ENCODE measurements around the gene PABPN1. TPM values are rescaled to one million over a fixed set of nuclear protein-coding genes. Genes with fewer than 3 reads are reported as not detected.

The PABPN1 gene
- total and polyA plus RNA-seq, 2 of the 13 experiments (the other 11 are each of a cell fraction or from before 2014, with no cell fraction given), result 233 to 524 TPM

- no peak for TF ChIP-seq ETS1 (CRISPR knock-in tag; IDR thresholded peaks at IDR 0.05)
Observed at GRCh38 chr14:23335623-23336022, 14.4 kb downstream of the PABPN1 start (continued).

DNA sequence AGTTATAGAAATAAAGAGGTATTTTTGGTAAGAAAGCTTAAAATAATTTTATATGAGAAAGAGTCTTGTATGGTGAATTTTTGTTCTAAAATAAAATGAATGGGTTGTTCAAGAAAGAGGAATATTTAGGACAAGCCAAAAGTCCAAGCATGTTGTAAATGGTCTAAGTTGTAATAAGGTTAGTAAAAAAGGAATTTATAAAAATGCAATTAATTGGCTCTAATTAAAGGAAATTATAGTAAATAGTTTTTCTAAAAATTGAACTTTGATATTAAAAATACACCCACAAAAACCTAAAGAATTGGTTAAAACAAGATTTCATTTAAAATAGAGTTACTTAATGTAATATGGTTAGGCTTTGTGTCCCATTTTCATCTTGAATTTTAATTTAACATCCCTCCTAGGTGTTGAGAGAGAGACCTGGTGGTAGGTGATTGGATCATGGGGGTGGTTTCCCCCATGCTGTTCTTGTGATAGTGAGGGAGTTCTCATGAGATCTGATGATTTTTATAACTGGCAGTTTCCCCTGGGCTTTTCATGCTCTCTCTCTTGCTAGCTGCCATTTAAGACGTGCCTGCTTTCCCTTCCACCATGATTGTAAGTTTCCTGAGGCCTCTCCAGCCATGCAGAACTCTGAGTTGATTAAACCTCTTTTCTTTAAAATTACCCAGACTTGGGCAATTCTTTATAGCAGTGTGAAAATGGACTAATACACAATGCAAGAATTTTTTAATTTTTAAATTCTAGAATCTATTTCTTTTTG lies 18.4 kb downstream of the PABPN1 start:
- Histone ChIP-seq H2AFZ (ENCODE audit: low read length) (no peak overlapping the region), H4K20me1 (ENCODE audit: insufficient read depth, low read length) (no peaks in the 10 kb centered on the region), H3K4me1 (ENCODE audit: insufficient read depth, low read length) (no peaks in the 10 kb centered on the region), H3K79me2 (ENCODE audit: insufficient read depth, low read length) (no peaks in the 10 kb centered on the region), H3K4me2 (ENCODE audit: low read depth, low read length) (no peak overlapping the region), H3K9ac (ENCODE audit: insufficient read depth, low read depth, low read length) (no peak overlapping the region), H3K9me3 (ENCODE audit: low read length) (peaks cover 22% of the 10 kb centered on the region), H3K4me3 (replicated peaks in 1 of 3; ENCODE audit: insufficient read depth in 1 of 3, low read depth in 2 of 3, low read length in 3 of 3) (no peak overlapping the region), H3K27me3 (ENCODE audit: control insufficient read depth in 1 of 2, insufficient read depth in 2 of 2, low read length in 2 of 2) (peaks cover 0 to 19% of the 10 kb centered on the region in 2 experiments; a peak in 1 of 5 replicates), H3K36me3 (replicated peaks in 1 of 2; ENCODE audit: control insufficient read depth in 1 of 2, insufficient read depth in 2 of 2, low read length in 2 of 2) (no peaks in the 10 kb centered on the region), H3K27ac (ENCODE audit: extremely low read length, insufficient read depth, low read length) (no peak overlapping the region)
- ChIA-PET POLR2A (no interaction called here), CTCF (ENCODE audit: low intra/inter-chr PET ratio, low total read pairs) (no interaction called here)
- ATAC-seq (no peak), DNase-seq (ENCODE audit: low spot score) (no peak), FAIRE-seq (no peak)
- no TSS peak for BruUV-seq (replicated peaks)
- intact Hi-C loops (cut with micrococcal nuclease; ENCODE audit: unreplicated experiment) (no loop called here), in situ Hi-C loops (cut with HindIII; ENCODE audit: extremely low pct_ligation_motif_present, low pct_unique_long_range_greater_than_20kb) (no loop called here)
- peak; percentile 75; the same call in 1 of the 2 replicates for TF ChIP-seq ZNF430 (CRISPR knock-in tag; IDR thresholded peaks at IDR 0.05)
- peak; percentile 49 for TF ChIP-seq ZFP36 (IDR thresholded peaks at IDR 0.05; ENCODE audit: borderline replicate concordance, low read depth, low read length, partially characterized antibody)
- TF ChIP-seq AHDC1 (CRISPR knock-in tag; IDR thresholded peaks at IDR 0.05; ENCODE audit: borderline replicate concordance), result no peak
- WGBS (ENCODE audit: low lambda C conversion rate), result 2% methylated on average over 1 of the region's 1 CpG
